PC-3 (cell line): Measurements from ENCODE around the gene SLIT1. TPM values are rescaled to one million over a fixed set of nuclear protein-coding genes. Genes with fewer than 3 reads are reported as not detected.

ENCODE experiments used
- ATAC-seq: fragments of 200-7000 bp; cut with Tn5 transposase; 2 replicates; pipeline ENCODE4 v1.9.1; 2020; ENCODE audit warnings: mild to moderate bottlenecking, moderate library complexity
- BruUV-seq: library from RNA; stranded (reverse); fragments of 400-500 nt; replicated peaks from 2 replicates; lab custom pipeline; 2021; lab: Mats Ljungman, UMichigan
- CTCF ChIA-PET: fragments of 300-600 bp; sonication (Branson Sonifier 250); formaldehyde crosslinking; loops from one replicate; lab custom pipeline; 2022; ENCODE audit warnings: antibody characterized with exemption; lab: Charles Lee
- POLR2A ChIA-PET: fragments of 300-600 bp; sonication (Branson Sonifier 250); formaldehyde crosslinking; loops from one replicate; lab custom pipeline; 2022; ENCODE audit warnings: antibody characterized with exemption; ENCODE audit not compliant: unreplicated experiment; lab: Charles Lee
- DNase-seq: peaks from one replicate; pipeline ENCODE4 v3.0.0-alpha.2; 2015
- H2AFZ ChIP-seq: fragments of 300-600 bp; sonication (generic); 2 replicates; pipeline ENCODE4 v1.6.0; 2016; ENCODE audit warnings: antibody characterized with exemption, low read length
- H3F3A ChIP-seq: fragments of 300-600 bp; sonication (generic); one replicate; pipeline ENCODE4 v1.6.0; 2017; ENCODE audit warnings: antibody characterized with exemption, low read length, control low read depth, mild to moderate bottlenecking; ENCODE audit not compliant: unreplicated experiment
- H3K27ac ChIP-seq: fragments of 300-600 bp; sonication (generic); 2 replicates; pipeline ENCODE4 v1.5.1; 2016; ENCODE audit warnings: mild to moderate bottlenecking, low read length
- H3K27me3 ChIP-seq: fragments of 300-600 bp; sonication (generic); 2 replicates; pipeline ENCODE4 v1.6.1; 2016; ENCODE audit warnings: low read length, mixed read lengths
- H3K36me3 ChIP-seq: fragments of 300-600 bp; sonication (generic); 2 replicates; pipeline ENCODE4 v1.6.1; 2016; ENCODE audit warnings: low read depth, mixed run types, low read length, mixed read lengths
- H3K4me1 ChIP-seq: fragments of 300-600 bp; sonication (generic); 2 replicates; pipeline ENCODE4 v1.5.1; 2016; ENCODE audit warnings: low read length; ENCODE audit not compliant: insufficient read depth
- H3K4me2 ChIP-seq: fragments of 300-600 bp; sonication (generic); 2 replicates; pipeline ENCODE4 v1.6.0; 2016; ENCODE audit warnings: low read length
- H3K4me3 ChIP-seq: fragments of 300-600 bp; sonication (generic); 2 replicates; pipeline ENCODE4 v1.5.1; 2016; ENCODE audit warnings: mild to moderate bottlenecking, low read length, mixed read lengths
- H3K79me2 ChIP-seq: fragments of 300-600 bp; sonication (generic); 2 replicates; pipeline ENCODE4 v1.6.1; 2017; ENCODE audit warnings: low read length, mixed read lengths
- H3K9ac ChIP-seq: fragments of 300-600 bp; sonication (generic); 2 replicates; pipeline ENCODE4 v1.6.0; 2016; ENCODE audit warnings: mild to moderate bottlenecking, low read length
- H3K9me2 ChIP-seq: fragments of 300-600 bp; sonication (generic); replicated peaks from 2 replicates; pipeline ENCODE4 v1.6.1; 2016; ENCODE audit warnings: mixed run types, low read length, mixed read lengths
- H3K9me3 ChIP-seq: fragments of 300-600 bp; sonication (generic); 2 replicates; pipeline ENCODE4 v1.6.1; 2016; ENCODE audit warnings: low read length, mixed read lengths
- H4K20me1 ChIP-seq: fragments of 300-600 bp; sonication (generic); 2 replicates; pipeline ENCODE4 v1.6.1; 2016; ENCODE audit warnings: low read length, mixed read lengths
- CTCF ChIP-seq: fragments of 300-600 bp; sonication (generic); conservative IDR thresholded peaks from 2 replicates; pipeline ENCODE4 v1.5.1; 2017; ENCODE audit warnings: antibody characterized with exemption, low read depth, mild to moderate bottlenecking, low read length
- EZH2 ChIP-seq: fragments of 300-600 bp; sonication (generic); IDR thresholded peaks from one replicate; pipeline ENCODE4 v1.6.1; 2017; ENCODE audit warnings: antibody characterized with exemption, mild to moderate bottlenecking, low read length; ENCODE audit not compliant: unreplicated experiment
- EZH2phosphoT487 ChIP-seq: fragments of 300-600 bp; sonication (generic); IDR thresholded peaks from 2 replicates; pipeline ENCODE4 v1.6.1; 2018; ENCODE audit warnings: mild to moderate bottlenecking, antibody characterized with exemption, low read length, borderline replicate concordance
- intact Hi-C: fragments of 100-400 bp; cut with micrococcal nuclease; formaldehyde crosslinking; loops from 2 replicates; pipeline ENCODE4 v1.9.0; 2023
- total RNA-seq: library from RNA; depleted of rRNA; stranded (reverse); fragments of >200 nt; gene quantifications from 2 replicates; pipeline ENCODE4 v1.2.3, GENCODE V29; 2014

SLIT1 gene
- total RNA-seq, 1 experiment from 2014 or later: not detected

GRCh38 chr10:97018251-97019212 is 167.2 kb downstream of the SLIT1 start:
- CTCF ChIA-PET: no interaction called here

GRCh38 chr10:97017474-97017903 is 168.3 kb downstream of the SLIT1 start:
- Histone ChIP-seq H3K36me3 (no peaks in the 10 kb centered on the region), H3K4me1 (no peaks in the 10 kb centered on the region), H2AFZ (no peak overlapping the region), H3F3A (no peaks in the 10 kb centered on the region), H3K27ac (no peak overlapping the region), H3K4me2 (no peak overlapping the region), H4K20me1 (no peaks in the 10 kb centered on the region), H3K9me2 (no peaks in the 10 kb centered on the region), H3K9me3 (no peaks in the 10 kb centered on the region), H3K27me3 (no peaks in the 10 kb centered on the region), H3K4me3 (no peak overlapping the region), H3K9ac (no peak overlapping the region), H3K79me2 (no peaks in the 10 kb centered on the region)
- no peak for DNase-seq
- no TSS peak for BruUV-seq
- ATAC-seq: no peak
- intact Hi-C loops: no loop called here
- ChIA-PET CTCF (no interaction called here), POLR2A (no interaction called here)
- no peak for TF ChIP-seq EZH2phosphoT487
- TF ChIP-seq CTCF: no peak
- TF ChIP-seq EZH2: no peak

More at GRCh38 chr10:97018251-97019212, 167.2 kb downstream of the SLIT1 start:
- H3K9ac ChIP-seq: no peak overlapping the region
- ATAC-seq (no peak), DNase-seq (no peak)
- no peaks in the 10 kb centered on the region for H3K9me2 ChIP-seq
- H2AFZ ChIP-seq: no peak overlapping the region
- no peak overlapping the region for H3K4me3 ChIP-seq
- POLR2A ChIA-PET: no interaction called here
- H3K4me2 ChIP-seq: no peak overlapping the region
- H3K27me3 ChIP-seq: no peaks in the 10 kb centered on the region
- no TSS peak for BruUV-seq
- no peaks in the 10 kb centered on the region for H4K20me1 ChIP-seq
- no peak overlapping the region for H3K27ac ChIP-seq
- no peaks in the 10 kb centered on the region for H3K9me3 ChIP-seq
- peaks cover 5% of the 10 kb centered on the region for H3K4me1 ChIP-seq
- no peak for TF ChIP-seq EZH2phosphoT487
- TF ChIP-seq CTCF: no peak
- TF ChIP-seq EZH2: no peak
- intact Hi-C loops: no loop called here
- H3K79me2 ChIP-seq: no peaks in the 10 kb centered on the region
- no peaks in the 10 kb centered on the region for H3F3A ChIP-seq
- H3K36me3 ChIP-seq: no peaks in the 10 kb centered on the region
